HG03521 (cell line): ENCODE measurements around the gene ANXA8L1.
"Not testable (repeated sequence)": the region's sequence is repeated elsewhere in the genome, so short reads cannot be mapped to it uniquely, and the experiment has no call there.

Source experiments
- ATAC-seq: cut with Tn5 transposase; IDR thresholded peaks from one replicate; pipeline ENCODE4 v1.9.1; 2021; ENCODE audit warnings: mild to moderate bottlenecking, moderate library complexity; ENCODE audit not compliant: unreplicated experiment

The ANXA8L1 gene

DNA sequence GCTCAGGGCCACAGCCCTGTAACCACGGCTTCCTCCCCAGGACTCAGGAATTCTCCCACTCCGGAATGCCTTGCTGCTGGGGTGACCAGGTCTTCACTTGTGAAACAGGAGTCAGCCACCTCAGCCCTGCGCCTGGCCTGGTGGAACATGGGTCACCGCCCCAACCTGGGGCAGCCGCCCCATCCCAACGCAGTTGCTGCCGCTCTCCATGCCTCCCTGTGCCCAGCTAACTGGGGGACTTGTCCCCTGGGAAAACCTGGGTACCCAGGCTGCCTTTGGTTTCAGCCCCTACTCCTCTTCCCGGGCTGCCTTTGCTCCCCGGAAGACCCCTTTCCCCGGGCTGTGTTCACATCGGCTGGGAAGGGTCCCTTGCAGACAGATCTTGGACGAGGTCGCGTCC is 22.2 kb downstream of the ANXA8L1 start:
- not testable (repeated sequence) for ATAC-seq

- peak; percentile 42 for ATAC-seq
Observed at GRCh38 chr10:46398212-46398886, 22.8 kb downstream of the ANXA8L1 start.

DNA sequence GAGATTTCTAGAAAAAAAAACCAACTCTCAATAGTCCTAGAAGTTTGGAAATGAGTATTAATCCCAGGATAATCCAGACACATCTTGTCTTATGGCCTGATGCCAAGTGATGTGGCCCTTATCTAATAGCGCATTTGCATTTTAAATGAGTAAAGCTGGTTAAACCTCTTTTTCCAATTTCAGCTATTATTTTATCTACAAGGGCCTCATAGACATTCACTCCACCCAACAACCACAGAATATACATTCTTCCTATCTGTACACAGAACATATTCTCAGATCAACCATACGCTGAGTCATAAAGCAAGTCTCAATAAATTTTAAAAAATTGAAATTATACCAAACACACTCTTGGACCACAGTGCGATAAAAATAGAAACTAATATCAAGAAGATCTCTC is 34.0 kb downstream of the ANXA8L1 start:
- ATAC-seq: not testable (repeated sequence)

DNA sequence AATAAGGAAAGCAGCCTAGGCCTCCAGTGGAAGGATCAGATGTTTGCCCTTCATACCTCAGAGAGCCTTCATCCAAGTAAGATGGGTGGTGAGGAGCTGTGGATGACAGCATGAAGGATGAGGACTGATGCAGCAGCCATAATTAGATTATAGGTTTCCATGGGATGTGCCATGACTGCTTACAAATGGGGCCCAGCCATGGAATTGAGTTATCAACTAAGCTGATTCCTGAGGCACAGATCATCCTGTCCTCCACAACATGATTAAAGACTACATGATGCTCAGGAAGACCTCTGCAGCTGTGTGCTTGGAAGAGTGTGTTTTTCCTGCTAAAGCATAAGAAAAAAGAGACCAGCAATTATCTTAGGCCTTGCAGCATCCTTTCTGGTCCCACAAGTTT is 35.5 kb downstream of the ANXA8L1 start:
- not testable (repeated sequence) for ATAC-seq

- not testable (repeated sequence) for ATAC-seq
Observed at GRCh38 chr10:46412665-46413064, 37.1 kb downstream of the ANXA8L1 start.

DNA sequence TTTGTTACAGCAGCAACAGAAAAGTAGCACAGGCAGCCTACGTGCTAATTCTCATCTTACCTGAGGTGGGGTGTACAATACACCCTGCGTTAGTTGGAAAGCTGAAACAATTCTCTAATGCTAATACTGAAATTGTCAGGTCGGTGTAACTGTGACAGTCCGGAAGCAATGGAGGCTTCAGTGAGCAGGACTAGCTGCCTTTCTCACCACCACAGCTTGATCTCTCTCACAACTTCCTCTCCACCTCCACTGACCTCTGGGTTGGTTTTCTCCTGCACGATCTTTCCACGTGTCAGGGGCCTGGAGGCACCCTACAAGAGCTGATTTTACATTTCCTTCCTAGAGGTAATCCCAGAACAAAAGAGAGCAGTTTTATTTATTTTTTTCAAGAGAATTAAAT is 39.7 kb downstream of the ANXA8L1 start:
- ATAC-seq: not testable (repeated sequence)

- ATAC-seq: not testable (repeated sequence)
Observed at GRCh38 chr10:46418283-46418682, 42.7 kb downstream of the ANXA8L1 start.

DNA sequence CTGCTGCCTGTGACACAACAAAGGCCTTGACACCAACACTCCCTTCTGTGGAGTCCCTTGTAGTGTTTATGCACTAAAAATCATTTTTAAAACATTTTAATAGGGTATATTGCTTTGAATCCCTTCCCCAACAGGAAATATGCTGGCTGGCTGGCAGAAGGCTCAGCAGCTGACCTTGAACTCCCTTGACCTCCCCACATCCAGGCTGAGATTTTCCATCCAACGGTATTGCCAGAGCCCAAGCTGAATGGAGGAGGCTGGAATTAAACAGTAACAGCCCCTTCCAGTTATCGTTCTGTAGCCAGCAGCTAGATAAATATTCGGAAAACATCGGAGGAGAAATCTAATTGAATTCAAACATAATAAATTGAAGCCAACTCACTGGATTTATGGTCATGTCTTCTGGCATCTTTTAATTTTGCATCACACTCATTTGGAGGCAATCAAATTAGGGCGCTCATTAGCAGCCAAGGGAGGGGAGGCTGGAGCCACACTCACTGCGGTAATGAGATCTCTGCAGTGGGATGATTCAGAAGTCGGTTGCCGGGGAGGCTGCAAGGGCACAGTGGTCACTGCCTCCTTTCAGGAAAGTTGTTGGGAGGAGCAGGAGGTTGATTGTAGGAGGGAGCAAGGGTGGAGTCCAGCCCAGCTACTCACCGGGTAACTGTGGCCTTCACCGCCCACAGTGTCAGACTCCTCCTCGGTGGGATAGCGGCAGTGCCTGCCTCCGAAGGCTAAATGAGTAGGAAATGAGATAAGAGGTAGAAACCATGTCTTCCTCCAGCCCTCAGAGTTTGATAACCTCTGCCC is 44.2 kb downstream of the ANXA8L1 start:
- ATAC-seq: not testable (repeated sequence)

- not testable (repeated sequence) for ATAC-seq
Observed at GRCh38 chr10:46423550-46423949, 48.0 kb downstream of the ANXA8L1 start.

- not testable (repeated sequence) for ATAC-seq
Observed at GRCh38 chr10:46440942-46441341, 65.4 kb downstream of the ANXA8L1 start.
